Measurements from ENCODE around the gene HOXB8. TPM values are rescaled to one million over a fixed set of nuclear protein-coding genes. Genes with fewer than 3 reads are reported as not detected.

The HOXB8 gene
- total RNA-seq, 6 donors from 2014 or later: 0.23 to 0.27 TPM; not detected in 4

- Histone ChIP-seq H3K9me3 (no peaks in the 10 kb centered on the region), H3K4me3 (no peak overlapping the region), H3K4me1 (peaks cover 9 to 15% (median 11%) of the 10 kb centered on the region in 4 donors), H3K36me3 (no peaks in the 10 kb centered on the region), H3K27ac (peak overlapping the region in 2 of 4 donors; percentile 53 to 83), H3K27me3 (peaks cover 0 to 28% (median 10%) of the 10 kb centered on the region in 4 donors)
- no peak for DNase-seq
- ATAC-seq (ENCODE audit: low FRiP score in 2 of 2): no peak
- 52 to 55% methylated on average over 4 of the region's 4 CpGs for WGBS, 2 donors
- TF ChIP-seq POLR2A (IDR thresholded peaks at IDR 0.05) (no peak), CTCF (IDR thresholded peaks at IDR 0.05) (no peak), POLR2AphosphoS5 (IDR thresholded peaks at IDR 0.05) (no peak), EP300 (IDR thresholded peaks at IDR 0.05) (no peak)
These were observed 49.0 kb downstream of the HOXB8 start for GRCh38 chr17:48565925-48566710.

GRCh38 chr17:48565022-48565554 is 50.0 kb downstream of the HOXB8 start:
- Histone ChIP-seq H3K4me3 (no peak overlapping the region), H3K27ac (peak overlapping the region in 3 of 4 donors; percentile 53 to 83 (median 56))

GRCh38 chr17:48564188-48565021 is 50.7 kb downstream of the HOXB8 start:
- Histone ChIP-seq H3K4me1 (peaks cover 9 to 17% (median 13%) of the 10 kb centered on the region in 4 donors), H3K4me3 (peak overlapping the region; percentile 6 to 30 (median 20)), H3K9me3 (no peaks in the 10 kb centered on the region), H3K27me3 (peaks cover 0 to 23% (median 4%) of the 10 kb centered on the region in 4 donors), H3K36me3 (no peaks in the 10 kb centered on the region), H3K27ac (peak overlapping the region; percentile 56 to 83 (median 64))
- TF ChIP-seq EP300 (IDR thresholded peaks at IDR 0.05) (no peak), POLR2AphosphoS5 (IDR thresholded peaks at IDR 0.05) (no peak), POLR2A (IDR thresholded peaks at IDR 0.05) (no peak), CTCF (IDR thresholded peaks at IDR 0.05) (no peak)
- ATAC-seq (ENCODE audit: low FRiP score in 2 of 2) (peak in 1 of 2 donors; percentile 39), DNase-seq (peak in 1 of 2 donors; percentile 86)
- WGBS, 2 donors: 11 to 20% methylated on average over 23 to 39 of the region's 73 CpGs

More at GRCh38 chr17:48565022-48565554, 50.0 kb downstream of the HOXB8 start:
- ATAC-seq (ENCODE audit: low FRiP score in 2 of 2): no peak
- WGBS, 2 donors: 56 to 60% methylated on average over 2 of the region's 2 CpGs
- Histone ChIP-seq H3K4me1 (peaks cover 9 to 17% (median 13%) of the 10 kb centered on the region in 4 donors), H3K9me3 (no peaks in the 10 kb centered on the region), H3K27me3 (peaks cover 0 to 28% (median 6%) of the 10 kb centered on the region in 4 donors), H3K36me3 (no peaks in the 10 kb centered on the region)
- TF ChIP-seq POLR2A (IDR thresholded peaks at IDR 0.05): no peak
- TF ChIP-seq EP300 (IDR thresholded peaks at IDR 0.05): no peak
- TF ChIP-seq CTCF (IDR thresholded peaks at IDR 0.05): no peak
- TF ChIP-seq POLR2AphosphoS5 (IDR thresholded peaks at IDR 0.05): no peak
- no peak for DNase-seq

GRCh38 chr17:48563867-48564187 is 51.3 kb downstream of the HOXB8 start:
- no peaks in the 10 kb centered on the region for H3K36me3 ChIP-seq
- 40 to 43% methylated on average over 8 to 10 of the region's 10 CpGs for WGBS, 2 donors
- DNase-seq: no peak
- no peak for ATAC-seq (ENCODE audit: low FRiP score in 2 of 2)
- peak overlapping the region; percentile 56 to 83 (median 64) for H3K27ac ChIP-seq
- peak overlapping the region in 3 of 4 donors; percentile 17 to 30 (median 23) for H3K4me3 ChIP-seq
- H3K9me3 ChIP-seq: no peaks in the 10 kb centered on the region
- TF ChIP-seq CTCF (IDR thresholded peaks at IDR 0.05): no peak
- no peak for TF ChIP-seq POLR2AphosphoS5 (IDR thresholded peaks at IDR 0.05)
- no peak for TF ChIP-seq EP300 (IDR thresholded peaks at IDR 0.05)
- TF ChIP-seq POLR2A (IDR thresholded peaks at IDR 0.05): no peak
- peaks cover 9 to 17% (median 13%) of the 10 kb centered on the region in 4 donors for H3K4me1 ChIP-seq
- H3K27me3 ChIP-seq: peaks cover 0 to 21% (median 4%) of the 10 kb centered on the region in 4 donors

Measured in upper lobe of left lung (tissue), 6 donors.